ENCODE measurements around the gene POLR1A. TPM values are rescaled to one million over a fixed set of nuclear protein-coding genes. Genes with fewer than 3 reads are reported as not detected.

The POLR1A gene
- total and polyA plus RNA-seq, 2 of the 13 experiments (the other 11 are each of a cell fraction or from before 2014, with no cell fraction given), result 7.2 to 39.9 TPM

DNA sequence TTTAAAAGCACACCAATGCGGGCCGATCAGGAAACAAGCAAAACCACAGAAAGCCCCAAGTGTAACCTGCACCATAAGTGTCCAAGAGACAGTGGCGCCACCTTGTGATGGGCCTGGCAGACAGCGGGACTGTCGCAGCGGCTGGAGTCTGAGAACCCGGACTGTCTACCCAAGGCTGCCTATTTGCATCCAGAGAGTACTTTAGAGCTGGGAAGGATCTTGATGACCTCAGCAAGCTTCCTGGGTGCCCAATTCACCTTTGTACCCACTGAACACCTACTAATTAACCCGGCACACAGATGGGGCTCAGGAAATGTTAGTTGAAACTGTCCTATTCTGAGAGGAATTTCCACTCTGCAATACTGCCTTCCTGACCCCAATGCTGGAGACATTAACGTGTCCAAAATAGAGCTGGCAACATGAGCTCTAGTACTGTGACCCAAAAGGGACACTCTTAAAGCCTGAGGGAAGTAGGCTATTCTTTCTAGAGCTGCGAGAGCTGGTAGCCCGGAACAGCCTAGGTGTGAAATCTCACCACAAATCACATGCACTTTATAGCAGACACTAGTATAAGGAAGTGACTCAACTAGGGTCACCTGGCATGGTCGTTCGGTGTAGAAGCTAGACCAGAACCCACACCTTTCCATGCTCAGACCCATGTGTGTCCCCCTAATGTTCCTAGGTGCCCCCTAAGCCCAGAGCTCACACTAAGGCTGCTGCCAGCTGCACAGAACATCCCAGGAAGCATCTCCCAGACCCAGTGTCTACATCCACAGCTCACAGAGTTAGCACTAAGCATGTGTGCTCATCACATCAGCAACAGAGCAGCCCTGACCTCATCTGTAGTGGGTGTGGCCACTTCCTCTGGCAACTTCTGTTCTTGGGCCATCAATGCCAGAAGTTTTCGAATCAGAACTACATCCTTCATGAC lies 25.4 kb downstream of the POLR1A start (continued):
- TF ChIP-seq, protein P1, sequence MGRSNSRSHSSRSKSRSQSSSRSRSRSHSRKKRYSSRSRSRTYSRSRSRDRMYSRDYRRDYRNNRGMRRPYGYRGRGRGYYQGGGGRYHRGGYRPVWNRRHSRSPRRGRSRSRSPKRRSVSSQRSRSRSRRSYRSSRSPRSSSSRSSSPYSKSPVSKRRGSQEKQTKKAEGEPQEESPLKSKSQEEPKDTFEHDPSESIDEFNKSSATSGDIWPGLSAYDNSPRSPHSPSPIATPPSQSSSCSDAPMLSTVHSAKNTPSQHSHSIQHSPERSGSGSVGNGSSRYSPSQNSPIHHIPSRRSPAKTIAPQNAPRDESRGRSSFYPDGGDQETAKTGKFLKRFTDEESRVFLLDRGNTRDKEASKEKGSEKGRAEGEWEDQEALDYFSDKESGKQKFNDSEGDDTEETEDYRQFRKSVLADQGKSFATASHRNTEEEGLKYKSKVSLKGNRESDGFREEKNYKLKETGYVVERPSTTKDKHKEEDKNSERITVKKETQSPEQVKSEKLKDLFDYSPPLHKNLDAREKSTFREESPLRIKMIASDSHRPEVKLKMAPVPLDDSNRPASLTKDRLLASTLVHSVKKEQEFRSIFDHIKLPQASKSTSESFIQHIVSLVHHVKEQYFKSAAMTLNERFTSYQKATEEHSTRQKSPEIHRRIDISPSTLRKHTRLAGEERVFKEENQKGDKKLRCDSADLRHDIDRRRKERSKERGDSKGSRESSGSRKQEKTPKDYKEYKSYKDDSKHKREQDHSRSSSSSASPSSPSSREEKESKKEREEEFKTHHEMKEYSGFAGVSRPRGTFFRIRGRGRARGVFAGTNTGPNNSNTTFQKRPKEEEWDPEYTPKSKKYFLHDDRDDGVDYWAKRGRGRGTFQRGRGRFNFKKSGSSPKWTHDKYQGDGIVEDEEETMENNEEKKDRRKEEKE (IDR thresholded peaks at IDR 0.05), result no peak
- TF ChIP-seq, protein P2, sequence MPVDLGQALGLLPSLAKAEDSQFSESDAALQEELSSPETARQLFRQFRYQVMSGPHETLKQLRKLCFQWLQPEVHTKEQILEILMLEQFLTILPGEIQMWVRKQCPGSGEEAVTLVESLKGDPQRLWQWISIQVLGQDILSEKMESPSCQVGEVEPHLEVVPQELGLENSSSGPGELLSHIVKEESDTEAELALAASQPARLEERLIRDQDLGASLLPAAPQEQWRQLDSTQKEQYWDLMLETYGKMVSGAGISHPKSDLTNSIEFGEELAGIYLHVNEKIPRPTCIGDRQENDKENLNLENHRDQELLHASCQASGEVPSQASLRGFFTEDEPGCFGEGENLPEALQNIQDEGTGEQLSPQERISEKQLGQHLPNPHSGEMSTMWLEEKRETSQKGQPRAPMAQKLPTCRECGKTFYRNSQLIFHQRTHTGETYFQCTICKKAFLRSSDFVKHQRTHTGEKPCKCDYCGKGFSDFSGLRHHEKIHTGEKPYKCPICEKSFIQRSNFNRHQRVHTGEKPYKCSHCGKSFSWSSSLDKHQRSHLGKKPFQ (CRISPR knock-in tag; IDR thresholded peaks at IDR 0.05; ENCODE audit: insufficient replicate concordance), result no peak
- TF ChIP-seq MAZ (IDR thresholded peaks at IDR 0.05; ENCODE audit: borderline replicate concordance, low read depth, low read length), result peak; percentile 19; the same call in 1 of the 2 replicates
- 0 out of 2 replicates have a peak, but pooled peaks have one; percentile 22 for TF ChIP-seq MAZ (CRISPR knock-in tag; IDR thresholded peaks at IDR 0.05; ENCODE audit: low read depth)
- TF ChIP-seq, protein P3, sequence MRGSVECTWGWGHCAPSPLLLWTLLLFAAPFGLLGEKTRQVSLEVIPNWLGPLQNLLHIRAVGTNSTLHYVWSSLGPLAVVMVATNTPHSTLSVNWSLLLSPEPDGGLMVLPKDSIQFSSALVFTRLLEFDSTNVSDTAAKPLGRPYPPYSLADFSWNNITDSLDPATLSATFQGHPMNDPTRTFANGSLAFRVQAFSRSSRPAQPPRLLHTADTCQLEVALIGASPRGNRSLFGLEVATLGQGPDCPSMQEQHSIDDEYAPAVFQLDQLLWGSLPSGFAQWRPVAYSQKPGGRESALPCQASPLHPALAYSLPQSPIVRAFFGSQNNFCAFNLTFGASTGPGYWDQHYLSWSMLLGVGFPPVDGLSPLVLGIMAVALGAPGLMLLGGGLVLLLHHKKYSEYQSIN (CRISPR knock-in tag; IDR thresholded peaks at IDR 0.05; ENCODE audit: borderline replicate concordance), result no peak
- TF ChIP-seq FOXC1 (CRISPR knock-in tag; IDR thresholded peaks at IDR 0.05; ENCODE audit: borderline replicate concordance), result 0 out of 2 replicates have a peak, but pooled peaks have one; percentile 41
